GM18507 (cell line): ENCODE measurements around the gene ERP29.
"Not testable (repeated sequence)": the region's sequence is repeated elsewhere in the genome, so short reads cannot be mapped to it uniquely, and the experiment has no call there.

Source experiments
- DNase-seq: peaks from one replicate; pipeline ENCODE4 v3.0.0; 2011; ENCODE audit warnings: low read depth; ENCODE audit not compliant: insufficient read length; ENCODE audit errors: extremely low spot score
- FAIRE-seq: peaks from 2 replicates; lab custom pipeline; 2011; peaks lifted over from hg19 to GRCh38; lab: Jason Lieb, UNC

Gene ERP29

DNA sequence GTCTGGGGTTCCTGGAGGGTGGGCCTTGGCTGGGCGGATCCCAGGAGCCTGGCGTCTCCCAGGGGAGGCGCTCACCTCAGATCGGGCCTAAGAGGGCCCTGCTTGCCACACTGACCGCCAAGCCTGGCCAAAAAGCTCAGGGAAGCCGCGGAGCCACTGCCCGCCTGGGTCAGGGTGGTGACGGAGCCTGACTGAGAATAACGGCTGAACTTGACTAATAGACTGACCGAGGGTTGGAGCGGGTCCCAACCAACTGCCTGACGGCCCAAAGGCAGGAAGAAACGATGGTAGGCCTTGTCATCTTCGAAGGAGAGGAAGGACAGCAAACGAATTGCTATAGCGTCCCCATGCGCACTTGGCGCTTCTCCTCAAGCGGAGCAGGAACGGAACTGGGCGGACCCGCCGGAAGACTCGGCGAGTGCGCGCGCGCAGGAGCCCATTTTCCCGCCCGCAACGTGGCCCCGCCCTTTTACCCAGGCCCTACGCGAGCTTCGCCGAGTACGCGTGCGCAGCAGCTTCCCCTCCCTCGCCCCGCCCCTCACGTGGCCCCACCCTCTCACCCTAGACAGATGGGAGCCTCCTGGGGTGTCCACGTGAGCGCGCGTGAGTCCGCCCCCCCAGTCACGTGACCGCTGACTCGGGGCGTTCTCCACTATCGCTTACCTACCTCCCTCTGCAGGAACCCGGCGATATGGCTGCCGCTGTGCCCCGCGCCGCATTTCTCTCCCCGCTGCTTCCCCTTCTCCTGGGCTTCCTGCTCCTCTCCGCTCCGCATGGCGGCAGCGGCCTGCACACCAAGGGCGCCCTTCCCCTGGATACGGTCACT lies at the start of gene ERP29, which contains the start of gene TMEM116:
Gene ERP29, plus strand, starts transcription at position 652 of the 826 bp plus-strand sequence. Its CDS starts 40 bp downstream, at position 692.
Gene TMEM116, minus strand, starts transcription at position 391 of the 826 bp plus-strand sequence. CDS start 7,895 bp downstream, outside the sequence.
- FAIRE-seq (peak; percentile 91), DNase-seq (peak; percentile 98)

DNA sequence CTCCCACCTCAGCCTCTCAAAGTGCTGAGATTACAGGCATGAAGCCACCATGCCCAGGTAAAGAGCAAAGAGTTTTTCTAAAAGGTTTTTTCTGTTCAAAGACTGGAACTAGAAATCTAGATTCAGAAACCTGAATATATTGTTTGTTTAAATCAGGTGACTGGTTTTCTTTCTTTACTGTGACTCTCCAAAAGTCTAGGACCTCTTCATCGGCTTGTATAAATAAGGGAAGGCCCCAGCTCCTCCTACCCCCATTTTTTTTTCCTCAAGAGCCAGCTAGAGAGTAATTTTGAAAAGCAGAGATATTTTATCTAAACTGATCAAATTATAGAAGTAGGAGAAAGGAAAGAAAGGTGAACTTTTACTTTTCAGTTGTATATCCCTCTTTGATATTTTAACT lies 48.3 kb upstream of the ERP29 start:
- FAIRE-seq (no peak), DNase-seq (no peak)

DNA sequence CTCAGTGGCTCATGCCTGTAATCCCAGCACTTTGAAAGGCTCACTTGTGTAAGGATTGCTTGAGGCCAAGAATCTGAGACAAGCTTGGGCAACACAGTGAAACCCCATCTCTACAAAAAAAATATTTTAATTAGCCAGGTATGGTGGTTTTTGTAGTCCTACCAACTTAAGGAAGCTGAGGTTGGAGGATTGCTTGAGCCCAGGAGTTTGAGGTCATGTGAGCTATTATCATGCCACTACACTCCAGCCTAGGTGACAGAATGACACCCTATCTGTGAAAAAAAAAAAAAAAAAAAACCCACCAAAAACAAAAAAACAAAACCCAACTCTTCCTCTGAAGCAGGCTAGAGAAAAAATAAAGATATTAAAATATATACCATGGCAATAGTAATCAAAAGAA lies 41.4 kb upstream of the ERP29 start:
- FAIRE-seq (no peak), DNase-seq (no peak)

DNA sequence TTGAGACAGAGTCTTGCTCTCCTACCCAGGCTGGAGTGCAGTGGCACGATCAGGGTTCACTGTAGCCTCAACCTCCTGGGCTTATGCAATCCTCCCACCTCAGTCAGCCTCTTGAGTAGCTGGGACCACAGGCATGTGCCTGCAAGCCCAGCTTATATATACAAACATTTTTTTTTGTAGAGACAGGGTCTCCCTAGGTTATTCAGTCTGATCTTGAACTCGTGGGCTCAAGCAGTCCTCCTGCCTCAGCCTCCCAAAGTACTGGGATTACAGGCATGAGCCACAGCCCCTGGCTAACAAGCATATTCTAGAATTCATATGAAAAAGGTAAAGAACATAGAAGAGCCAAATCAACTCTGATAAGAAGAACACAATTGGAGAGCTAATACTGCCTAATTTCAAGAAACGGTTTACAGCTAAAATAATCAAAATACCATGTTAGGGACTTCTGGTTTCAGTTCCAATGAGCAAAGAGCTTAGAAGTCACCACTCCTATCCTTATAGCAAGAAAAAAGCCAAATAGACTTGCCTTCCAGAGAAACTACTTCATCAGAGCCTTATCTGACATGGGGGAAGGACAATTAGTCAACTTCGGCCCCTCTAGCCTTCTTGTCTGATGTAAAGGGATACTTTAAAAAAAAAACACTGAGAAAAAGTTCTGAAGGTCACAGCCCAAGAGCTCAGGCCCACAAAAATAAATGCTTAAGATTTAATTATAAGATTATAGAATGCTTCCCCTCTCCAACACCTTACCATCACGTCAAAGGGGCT lies 37.9 kb upstream of the ERP29 start:
- no peak for DNase-seq
- no peak for FAIRE-seq

DNA sequence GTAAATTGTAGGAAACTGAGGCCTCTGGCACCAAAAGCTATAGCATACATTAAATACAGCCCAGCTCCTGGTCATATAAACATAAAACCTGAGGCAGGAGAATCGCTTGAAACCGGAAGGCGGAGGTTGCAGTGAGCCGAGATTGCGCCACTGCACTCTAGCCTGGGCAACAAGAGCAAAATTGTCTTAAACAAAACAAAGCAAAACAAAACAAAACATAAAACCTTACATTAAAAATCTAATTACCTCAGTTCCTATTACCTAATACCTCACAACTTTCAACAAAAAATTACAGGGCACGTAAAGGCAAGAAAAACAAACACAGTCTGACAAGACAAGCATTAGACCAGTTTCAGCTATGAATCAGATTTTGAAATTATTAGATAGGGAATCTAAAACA lies 36.9 kb upstream of the ERP29 start:
- FAIRE-seq (no peak), DNase-seq (no peak)

DNA sequence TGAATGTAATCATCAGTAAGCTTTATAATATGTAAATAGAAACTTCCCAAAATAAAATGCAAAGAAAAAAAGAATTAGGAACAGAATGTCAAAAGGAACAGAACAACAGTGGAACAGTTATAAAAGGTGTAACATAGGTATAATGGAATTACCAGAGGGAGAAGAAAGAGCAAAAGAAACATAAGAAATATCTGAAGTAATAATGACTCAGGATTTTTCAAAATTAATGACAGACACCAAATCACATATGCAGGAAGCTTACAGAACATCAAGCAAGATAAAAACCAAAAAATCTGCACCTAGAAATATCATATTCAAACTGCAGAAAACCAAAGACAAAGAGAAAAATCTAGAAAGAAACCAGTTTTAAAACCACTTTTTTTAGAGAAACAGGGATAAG lies 36.4 kb upstream of the ERP29 start:
- FAIRE-seq (no peak), DNase-seq (no peak)

DNA sequence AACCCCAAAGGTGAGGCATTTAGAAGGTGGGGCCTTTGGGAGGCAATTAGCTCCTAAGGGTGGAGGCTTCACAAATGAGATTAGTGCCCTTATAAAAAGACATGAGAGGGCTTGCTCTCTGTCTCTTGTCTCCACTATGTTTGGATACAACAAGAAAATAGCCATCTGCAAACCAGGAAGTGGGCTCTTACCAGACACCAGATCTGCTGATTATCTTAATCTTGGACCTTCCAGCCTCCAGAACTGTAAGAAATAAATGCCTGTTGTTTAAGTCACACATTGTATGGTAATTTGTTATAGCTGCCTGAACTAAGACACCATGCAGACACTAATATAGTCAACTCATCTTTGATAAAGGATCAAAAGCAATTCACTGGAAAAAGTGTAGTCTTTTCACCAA lies 34.7 kb upstream of the ERP29 start:
- FAIRE-seq (no peak), DNase-seq (no peak)

DNA sequence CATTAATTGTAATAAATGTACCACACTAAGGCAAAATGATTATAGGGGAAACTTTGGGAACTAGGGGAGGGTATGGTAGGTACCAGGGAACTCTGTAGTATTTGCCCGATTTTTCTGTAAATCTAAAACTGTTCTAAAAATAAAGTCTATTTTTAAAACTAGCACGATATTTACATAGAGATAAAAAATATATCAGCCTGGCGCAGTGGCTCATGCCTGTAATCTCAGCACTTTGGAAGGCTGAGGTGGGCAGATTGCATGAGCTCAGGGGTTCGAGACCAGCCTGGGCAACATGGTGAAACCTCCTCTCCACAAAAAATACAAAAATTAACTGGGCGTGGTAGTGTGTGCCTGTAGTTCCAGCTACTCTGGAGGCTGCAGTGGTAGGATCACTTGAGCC lies 32.6 kb upstream of the ERP29 start:
- no peak for DNase-seq
- no peak for FAIRE-seq

DNA sequence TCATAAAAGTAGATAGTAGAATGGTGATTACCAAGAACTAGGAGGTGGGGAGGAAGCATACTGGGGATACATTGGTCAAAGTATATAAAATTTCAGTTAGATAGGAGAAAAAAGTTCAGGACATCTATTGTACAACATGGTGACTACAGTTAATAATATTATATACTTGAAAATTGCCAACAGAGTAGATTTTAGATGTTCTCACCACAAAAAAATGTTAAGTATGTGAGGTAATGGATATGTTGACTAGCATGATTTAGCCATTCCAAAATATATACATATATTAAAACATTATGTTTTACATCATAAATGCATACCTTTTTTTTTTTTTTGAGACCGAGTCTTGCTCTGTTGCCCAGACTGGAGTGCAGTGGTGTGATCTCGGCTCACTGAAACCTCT lies 31.2 kb upstream of the ERP29 start:
- DNase-seq (no peak), FAIRE-seq (no peak)

DNA sequence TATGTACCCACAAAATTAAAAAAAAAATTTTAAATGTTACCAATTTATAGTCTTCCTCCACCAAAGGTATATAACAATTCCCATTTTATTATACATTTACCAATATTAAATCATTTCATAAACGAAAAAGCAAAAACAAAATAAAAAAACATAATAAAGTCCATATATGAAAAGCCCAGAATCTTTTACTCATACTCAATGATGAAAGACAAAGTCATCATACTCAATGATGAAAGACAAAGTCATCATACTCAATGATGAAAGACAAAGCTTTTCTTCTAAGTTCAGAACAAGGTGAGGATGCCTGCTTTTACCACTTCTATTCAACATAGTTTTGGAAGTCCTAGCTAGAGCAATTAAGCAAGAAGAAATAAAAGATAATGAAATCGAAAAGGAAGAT lies 28.4 kb upstream of the ERP29 start:
- no peak for DNase-seq
- no peak for FAIRE-seq

DNA sequence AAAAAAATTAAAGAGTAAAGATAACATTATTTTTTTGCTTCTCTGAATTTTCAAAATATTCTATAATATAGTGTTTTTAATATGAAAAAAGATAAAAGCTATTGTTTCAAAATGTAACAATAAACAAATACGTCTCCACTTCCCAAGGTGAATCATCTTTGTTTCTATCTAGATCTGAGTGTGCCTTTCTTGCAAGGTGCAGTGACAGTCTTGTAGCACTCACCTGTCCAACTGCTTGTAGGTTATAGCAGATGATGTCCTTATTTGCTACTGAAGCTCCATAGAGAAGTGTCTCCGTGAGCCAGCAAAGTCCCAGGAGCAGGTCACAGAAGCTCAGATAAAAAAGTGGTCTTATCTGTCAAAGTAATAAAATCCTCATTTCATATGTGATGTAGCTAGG lies 21.7 kb upstream of the ERP29 start:
- DNase-seq (no peak), FAIRE-seq (no peak)

DNA sequence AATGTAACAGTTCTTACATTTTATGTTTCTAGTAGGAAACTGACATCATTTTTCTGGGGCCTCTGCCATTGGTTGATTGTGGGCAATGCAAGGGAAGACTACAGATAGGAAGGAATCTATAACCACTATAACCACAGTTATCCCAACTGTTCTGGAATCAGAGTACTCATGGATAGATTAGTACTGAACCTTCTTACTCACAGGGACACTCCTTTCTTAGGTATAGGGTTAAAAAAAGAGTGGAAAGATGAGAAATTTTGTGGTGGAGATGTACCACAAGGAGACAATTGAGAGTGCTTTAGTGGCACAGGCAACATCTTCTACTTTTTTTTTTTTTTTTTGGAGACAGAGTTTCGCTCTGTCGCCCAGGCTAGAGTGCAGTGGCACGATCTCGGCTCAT lies 21.3 kb upstream of the ERP29 start:
- FAIRE-seq: no peak
- no peak for DNase-seq

DNA sequence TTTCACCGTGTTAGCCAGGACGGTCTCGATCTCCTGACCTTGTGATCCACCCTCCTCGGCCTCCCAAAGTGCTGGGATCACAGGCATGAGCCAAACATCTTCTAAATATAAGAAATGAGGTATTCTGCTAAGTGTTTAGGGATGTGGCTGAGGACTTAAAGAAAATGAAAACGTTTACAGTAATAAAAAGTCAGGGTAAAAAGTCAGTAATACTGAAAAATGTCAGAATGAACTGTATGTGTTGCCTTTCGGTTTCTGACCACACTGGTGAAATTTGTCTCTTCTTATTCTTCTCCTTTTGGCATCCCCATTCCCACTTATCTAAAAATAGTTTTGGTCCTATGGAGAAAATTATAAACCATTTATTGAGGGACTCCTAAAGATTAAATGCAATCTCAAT lies 20.8 kb upstream of the ERP29 start:
- no peak for DNase-seq
- peak; percentile 73 for FAIRE-seq

DNA sequence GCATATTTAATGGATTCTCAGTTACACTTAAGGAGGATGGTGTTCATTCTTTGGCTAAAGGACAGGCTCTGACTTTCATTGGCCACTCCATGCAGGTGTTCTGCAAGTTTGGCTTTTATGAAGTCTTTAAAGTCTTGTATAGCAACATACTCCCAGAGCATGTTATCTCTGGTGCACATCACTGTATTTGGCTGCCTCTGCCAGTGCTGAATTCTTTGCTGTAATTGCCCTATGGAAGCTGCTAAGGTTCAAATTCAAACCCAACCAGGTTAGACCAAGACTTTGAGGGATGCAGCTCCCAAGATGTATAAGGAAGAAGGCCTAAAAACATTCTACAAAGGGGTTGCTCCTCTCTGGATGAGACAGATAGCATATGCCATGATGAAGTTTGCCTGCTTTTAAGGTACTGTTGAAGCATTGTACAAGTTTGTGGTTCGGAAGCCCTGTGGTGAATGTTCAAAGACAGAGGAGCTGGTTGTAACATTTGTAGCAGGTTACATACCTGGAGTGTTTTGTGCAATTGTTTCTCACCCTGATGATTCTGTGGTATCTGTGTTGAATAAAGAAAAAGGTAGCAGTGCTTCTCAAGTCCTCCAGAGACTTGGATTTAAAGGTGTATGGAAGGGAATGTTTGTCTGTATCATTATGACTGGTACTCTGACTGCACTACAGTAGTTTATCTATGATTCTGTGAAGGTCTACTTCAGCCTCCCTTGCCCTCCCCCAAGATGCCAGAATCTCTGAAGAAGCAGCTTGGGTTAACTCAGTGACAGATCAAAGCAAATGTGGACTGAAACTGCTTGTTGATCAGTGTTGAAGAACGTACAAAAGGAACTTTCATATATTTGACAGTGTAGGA lies 19.7 kb upstream of the ERP29 start:
- DNase-seq (no peak), FAIRE-seq (peak; percentile 78)

DNA sequence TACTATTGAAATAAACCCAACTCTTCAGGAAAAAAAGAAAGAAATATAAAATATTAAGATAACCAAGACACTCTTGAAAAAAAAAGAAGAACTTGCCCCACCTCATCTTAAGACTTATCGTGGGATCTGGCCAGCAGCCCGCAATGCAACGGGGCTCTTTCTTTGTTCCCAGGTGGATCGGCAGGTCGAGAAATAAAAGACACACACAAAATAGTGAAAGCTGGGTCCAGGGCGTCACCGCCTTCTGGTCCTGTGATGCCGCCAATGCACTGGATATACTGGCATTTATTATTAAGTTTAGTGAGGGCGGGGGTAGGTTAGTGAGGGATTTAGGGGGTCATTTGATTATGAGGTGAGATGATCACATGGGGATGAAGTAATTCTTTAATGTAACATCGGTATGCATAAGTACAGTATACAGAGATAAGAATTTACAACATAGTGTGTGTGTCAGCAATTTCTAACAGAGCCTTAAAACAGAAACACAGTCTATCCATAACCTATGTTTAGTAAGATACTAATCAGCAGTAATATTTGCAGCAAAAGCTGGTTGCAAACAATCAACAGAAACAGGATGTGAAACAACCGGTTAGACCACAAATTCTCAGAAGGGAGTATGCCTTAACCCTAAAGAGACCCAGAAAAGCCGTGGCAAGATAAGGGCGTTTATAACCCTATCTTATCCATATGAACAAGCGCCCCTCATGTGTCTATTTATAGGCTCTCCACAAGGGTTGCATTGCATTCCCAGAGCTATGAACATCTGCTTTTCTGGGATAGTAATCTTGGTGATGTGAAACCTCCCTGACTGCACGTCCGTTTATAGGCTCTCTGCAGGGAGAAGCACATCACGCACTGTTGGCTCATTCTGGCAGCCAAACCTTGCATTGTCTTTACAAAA lies 18.8 kb upstream of the ERP29 start:
- not testable (repeated sequence) for DNase-seq
- peak; percentile 93 for FAIRE-seq

DNA sequence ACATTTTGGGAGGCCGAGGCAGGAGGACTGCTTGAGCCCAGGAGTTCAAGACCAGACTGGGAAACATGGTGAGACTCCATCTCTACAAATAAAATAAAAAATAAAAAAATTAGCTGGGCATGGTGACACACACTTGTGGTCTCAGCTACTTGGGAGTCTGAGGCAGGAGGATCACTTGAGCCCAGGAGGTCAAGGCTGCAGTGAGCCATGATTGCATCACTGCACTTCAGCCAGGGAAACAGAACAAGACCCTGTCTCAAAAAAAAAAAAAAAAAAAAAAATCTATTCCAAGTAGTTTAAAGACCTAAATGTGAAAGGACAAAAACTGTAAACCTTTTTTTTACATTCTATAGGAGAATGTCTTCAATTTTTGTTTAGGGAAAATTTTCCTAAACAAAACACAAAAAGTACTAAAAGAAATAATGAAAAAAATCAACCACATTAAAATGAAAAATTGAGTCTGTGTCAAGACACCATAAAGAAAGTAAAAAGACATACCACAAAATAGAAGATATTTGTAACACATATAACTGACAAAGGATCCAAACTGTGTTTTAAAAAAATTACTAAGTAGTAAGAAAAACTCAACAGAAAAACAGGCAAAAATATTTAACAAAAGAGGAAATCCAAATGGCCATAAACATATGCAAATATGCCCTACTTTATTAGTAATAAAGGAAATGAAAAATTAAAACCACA lies 17.3 kb upstream of the ERP29 start:
- FAIRE-seq: no peak
- DNase-seq: no peak

DNA sequence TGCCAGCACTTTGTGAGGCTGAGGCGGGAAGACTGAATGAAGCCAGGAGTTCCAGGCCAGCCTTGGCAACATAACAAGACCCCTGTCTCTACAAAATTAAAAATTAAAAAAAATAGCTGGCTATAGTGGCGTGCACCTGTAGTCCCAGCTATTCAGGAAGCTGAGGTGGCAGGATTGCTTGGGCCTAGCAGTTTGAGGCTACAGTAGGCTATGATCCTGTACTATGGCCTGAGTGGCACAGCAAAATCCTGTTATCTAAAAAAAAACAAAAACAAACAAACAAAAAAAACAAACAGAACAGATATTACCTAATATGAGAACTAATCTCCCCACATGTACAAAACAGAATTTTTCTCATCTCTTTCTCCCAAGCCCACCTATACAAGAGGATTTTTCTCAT lies 15.9 kb upstream of the ERP29 start:
- FAIRE-seq: no peak
- no peak for DNase-seq

DNA sequence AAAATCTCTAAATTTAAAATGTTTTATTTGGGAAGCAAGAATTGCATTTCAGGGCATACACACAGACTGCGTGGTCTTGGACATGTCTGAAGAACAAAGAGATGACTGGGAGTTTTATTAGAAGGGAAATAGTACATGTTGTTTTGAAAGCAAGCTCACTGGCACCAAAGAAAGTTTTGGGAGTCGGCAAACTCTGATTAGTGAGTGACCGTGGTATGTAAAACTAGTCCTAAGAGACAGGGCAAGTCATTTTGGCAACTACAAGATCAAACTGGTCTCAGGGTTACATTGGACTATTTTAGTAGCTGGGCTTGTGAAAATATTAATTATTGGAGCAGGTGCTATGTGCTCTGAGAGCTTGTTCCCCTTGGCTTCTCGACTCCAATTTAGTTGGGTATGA lies 15.2 kb upstream of the ERP29 start:
- no peak for FAIRE-seq
- no peak for DNase-seq
